NOMO-1 treated with DMSO at 0.1 percent for 48 hours (cell line): ENCODE measurements around the gene PIK3C3.
"Not testable (repeated sequence)": the region's sequence is repeated elsewhere in the genome, so short reads cannot be mapped to it uniquely, and the experiment has no call there.

ENCODE experiments used
- DNase-seq: peaks from one replicate; lab custom pipeline; 2025; ENCODE audit not compliant: unreplicated experiment; lab: John Stamatoyannopoulos, UW

PIK3C3 gene

DNA sequence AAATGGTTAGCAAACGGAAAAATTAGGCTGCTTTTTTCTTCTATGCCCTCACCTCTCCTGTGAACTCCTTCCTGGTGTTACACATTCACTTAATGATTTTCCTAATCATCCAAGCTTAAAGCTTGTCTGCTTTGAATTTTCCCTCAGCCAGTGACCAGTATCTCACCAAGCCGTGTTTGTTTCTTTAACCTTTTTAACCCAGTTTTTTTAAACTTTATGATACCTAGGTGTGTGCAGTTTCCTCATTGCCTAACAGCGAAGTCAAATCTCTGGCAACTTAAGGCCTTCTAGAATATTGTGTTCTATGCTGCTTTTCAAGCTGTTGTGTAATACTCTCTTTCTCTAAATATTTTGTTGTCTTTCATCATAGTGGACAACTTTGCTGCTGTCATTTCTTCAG is 113.0 kb downstream of the PIK3C3 start:
- no peak for DNase-seq

DNA sequence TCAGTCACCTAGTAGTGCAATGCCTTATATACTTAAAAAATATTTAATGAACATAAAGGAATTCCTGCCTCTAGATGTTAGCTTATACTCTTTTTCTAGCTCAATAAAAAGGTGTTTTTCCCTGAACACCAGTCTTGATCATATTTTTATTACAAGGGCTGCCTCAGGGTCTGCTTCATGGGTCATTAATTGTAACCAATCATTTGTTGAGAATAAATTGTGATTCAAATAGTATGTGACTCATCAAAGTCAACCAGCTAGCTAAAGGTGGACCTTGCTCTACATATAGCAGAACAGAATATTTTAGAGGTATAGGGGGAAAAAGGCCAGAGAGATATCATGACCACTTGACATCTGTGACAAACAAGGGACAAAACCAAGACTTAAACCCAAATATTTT is 114.0 kb downstream of the PIK3C3 start:
- no peak for DNase-seq

DNA sequence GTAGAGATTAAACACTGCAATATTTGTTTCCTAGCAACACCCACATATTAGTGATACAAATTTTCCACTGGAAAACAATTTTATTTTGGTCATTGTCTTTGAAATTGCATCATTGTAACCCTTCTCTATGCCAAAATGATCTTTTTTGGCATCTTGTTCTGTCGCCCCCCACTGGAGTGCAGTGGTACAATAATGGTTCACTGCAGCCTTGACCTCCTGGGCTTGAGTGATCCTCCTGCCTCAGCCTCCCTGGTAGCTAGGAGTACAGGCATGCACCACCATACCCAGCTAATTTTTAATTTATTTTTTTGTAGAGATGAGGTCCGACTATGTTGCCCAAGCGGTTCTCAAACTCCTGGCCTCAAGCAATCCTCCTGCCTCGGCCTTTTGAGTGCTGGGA is 117.4 kb downstream of the PIK3C3 start:
- DNase-seq, result no peak

DNA sequence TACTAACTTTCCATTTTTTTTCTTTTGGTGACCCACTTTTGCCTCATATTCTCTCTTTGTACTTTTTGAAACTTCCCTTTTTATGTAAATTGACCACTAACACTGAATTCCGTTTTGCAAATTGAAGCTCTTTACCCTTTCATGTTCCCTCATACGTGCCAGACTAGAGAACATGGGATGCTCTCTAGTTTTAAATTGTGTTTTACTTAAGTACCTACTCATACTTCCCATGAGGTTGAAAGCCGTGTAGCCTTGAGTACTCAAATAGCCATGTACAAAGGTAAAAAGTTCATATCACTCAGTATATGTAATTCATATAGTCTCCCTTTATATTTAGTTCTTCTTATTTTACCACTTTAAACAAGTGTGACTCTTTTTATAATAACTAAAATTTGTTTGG is 119.7 kb downstream of the PIK3C3 start:
- no peak for DNase-seq

DNA sequence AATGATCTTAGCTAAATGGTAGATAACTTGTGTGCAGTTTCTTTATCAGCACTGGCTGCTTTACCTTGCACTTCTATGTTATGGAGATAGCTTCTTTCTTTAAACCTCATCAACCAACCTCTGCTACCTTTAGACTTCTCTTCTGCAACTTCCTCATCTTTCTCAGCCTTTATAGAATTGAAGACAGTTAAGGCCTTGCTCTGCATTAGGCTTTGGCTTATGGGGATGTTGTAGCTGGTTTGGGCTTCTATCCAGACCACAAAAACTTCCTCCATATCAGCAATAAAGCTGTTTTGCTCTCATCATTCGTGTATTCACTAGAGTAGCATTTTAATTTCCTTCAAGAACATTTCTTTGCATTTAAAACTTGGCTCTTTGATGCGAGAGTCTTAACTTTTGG is 123.7 kb downstream of the PIK3C3 start:
- DNase-seq, result peak; percentile 26

DNA sequence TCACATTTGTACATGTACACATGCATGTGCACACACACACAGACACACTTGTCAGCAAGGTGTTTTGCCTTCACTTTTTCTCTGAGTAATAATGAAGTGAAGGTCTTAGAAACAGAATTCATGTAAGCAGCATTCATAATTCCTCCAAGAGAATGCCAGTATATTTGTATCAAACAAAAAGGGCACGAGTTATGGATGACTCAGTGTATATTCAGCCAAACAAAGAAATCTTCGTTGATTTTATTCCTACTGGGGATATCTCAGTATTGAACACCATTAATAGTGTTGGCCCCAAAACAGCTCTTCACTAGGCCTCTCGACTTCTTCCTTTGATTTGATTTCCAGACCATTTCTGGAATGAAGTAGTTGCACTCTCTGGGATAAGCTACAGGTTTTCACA is 125.3 kb downstream of the PIK3C3 start:
- no peak for DNase-seq

DNA sequence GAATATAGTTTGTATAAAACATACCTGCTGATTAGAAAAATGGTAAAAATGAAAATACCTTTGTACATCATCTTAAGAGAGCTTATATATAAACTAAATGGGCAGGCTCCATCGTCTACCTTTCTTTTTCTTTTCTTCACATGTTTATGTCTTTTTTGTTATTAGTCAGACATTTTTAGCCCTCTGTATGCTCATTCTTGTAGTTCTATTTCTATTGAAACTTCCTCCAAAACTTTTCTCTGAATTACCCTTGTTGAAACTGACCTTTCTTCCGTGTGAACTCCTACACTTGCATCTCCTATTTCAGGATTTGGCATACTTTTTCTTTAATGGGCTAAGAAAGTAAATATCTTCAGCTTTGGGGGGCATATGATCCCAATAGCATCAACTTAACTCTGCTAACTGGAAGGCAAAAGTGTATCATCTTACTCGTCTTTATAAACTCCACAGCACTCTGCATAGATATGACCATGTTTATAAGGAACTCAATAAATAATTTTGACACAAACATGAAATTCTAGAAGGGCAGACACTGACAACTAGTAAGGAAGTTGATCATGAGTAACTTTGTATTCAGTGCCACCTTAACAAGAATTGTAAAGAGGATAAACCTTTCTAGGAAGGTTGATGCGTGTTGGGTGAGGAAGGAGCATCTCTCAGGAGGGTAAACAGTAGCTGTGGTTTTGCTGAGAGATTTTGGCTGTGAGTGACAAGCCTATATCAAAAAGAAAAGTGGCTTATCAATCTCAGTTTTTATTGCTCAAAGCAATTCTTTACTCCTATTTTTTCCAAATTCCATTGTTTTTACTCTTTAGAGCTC is 127.6 kb downstream of the PIK3C3 start:
- no peak for DNase-seq

DNA sequence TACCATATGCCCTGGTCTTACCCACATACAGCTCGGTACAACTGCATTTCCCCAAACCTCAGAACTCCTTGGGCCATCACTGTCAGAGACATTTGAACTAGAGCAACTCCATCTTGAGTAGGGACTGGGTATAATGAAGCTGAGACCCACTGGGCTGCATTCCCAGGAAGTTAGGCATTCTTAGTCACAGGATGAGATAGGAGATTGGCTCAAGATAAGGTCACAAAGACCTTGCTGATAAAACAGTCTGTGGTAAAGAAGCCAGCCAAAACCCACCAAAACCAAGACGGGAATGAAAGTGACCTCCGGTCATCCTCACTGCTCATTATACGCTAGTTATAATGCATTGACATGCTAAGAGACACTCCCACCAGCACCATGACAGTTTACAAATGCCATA is 131.3 kb downstream of the PIK3C3 start:
- DNase-seq, result no peak

DNA sequence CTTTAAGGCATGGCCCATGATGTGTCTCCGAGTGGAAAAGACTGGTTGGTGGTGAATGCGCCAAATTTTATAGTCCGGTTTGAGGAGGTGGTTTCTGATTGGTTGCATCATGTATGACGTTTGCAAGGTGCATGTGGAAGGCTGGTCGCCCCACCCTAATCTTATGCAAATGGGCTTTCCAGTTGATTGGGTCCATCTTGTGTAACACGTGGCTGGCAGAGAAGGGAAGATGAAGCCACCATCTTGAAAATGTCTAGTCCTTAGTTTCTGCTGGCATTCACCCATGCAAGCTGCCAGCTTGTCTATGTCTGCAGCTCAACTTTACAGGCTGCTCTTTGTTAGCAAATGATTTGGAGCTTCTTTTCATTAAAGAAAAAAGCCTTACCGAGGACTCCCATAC is 132.2 kb downstream of the PIK3C3 start:
- DNase-seq, result no peak

DNA sequence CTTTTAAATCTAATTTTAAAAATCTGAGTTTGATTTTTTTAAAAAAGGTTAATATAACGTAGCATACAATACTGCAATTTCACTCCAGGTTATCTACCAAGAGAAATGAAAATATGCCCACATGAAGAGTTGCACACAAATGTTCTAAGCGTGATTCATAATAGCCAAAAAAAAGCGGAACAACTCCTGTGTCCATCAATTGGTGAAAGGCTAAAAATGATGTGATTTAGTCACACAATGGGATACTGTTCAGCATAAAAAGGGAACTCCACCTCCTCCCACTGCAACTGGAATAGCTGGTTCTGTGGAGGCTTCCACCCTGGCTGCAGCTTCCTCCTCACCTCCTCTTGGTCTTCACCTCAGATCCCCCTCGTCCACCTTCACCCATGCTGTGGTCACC is 132.8 kb downstream of the PIK3C3 start:
- DNase-seq, result peak; percentile 41

DNA sequence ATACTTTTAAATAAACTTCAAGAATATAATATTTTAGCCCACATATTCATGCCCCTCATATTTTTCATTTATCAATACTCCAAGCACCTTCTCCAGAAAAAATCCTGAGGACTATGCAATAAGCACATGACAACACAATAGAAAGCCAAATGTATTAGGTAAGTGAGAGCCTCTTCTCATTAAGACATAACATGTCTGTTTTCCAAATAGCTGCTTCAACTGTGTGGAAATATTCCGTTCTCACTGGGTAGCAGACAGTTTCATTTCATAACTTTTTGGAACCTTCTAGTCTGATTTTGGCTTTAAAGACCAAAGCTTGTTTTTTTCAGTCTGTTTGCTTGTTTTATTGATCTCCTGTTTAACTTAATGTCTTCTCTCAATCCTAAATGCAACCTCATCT is 137.8 kb downstream of the PIK3C3 start:
- DNase-seq, result no peak

DNA sequence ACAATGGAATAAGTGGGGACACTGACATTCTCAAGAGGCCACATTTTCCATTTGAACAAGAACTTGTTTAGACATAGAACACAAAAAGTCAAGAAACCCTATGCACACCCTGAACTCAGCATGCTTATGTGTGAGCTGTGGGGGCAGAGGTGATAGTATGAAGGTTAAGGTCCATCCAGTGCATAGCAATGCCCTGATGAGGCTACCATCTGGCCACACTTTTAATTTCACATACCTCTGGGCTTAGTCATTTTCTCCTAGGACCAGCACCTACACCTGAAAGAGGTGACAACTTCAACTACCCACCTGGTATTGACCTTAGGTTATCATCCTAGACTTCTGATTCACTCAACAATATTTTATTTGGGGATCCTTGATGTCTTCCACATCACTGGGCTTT is 139.8 kb downstream of the PIK3C3 start:
- DNase-seq, result no peak

DNA sequence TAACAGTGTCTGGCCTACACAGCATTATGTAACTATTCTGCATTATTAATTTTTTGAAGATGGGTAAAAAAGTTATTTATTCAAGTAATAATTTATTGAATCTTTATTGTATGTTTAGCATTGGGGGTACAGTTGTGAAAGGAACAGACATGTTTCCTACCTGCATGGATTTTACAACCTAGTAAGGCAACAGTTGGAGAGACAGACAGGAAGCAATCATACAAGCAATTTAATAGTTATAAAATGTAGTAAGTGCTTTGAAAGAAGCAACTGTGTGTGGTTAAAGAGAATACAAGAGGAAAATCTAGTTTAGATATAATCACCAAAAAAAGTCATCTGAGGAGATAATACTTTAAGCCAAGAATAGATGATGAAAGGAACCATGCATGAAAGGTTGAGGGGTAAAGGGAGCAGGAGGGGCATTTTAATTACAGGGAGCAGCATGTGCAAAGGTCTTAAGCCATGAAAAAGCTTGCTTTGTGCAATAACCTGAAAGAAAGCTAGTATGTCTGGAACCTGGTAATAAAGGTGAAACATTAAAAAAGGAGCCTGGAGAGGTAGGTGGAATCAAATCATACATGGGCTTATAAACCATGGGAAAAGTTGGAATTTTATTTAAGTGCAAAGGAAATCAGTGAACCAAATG is 140.8 kb downstream of the PIK3C3 start:
- DNase-seq, result no peak

DNA sequence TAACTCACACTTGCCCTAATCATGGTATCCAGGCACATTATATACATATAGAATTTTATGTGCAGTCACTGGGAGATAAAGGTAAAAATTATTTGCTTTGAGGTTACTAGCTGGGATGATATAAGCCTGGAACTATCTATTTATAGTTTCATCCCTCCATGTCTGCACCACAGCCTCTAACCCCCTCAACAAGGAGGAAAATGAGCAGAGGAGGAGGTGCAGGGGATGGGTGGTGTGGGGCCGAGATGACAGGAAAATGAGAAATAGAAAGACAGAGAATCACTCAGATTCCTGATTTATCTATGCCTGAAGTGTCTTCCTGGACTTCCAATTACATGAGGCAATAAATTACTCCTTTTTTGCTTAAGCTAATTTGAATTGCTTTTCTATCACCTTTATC is 145.2 kb downstream of the PIK3C3 start:
- no peak for DNase-seq

DNA sequence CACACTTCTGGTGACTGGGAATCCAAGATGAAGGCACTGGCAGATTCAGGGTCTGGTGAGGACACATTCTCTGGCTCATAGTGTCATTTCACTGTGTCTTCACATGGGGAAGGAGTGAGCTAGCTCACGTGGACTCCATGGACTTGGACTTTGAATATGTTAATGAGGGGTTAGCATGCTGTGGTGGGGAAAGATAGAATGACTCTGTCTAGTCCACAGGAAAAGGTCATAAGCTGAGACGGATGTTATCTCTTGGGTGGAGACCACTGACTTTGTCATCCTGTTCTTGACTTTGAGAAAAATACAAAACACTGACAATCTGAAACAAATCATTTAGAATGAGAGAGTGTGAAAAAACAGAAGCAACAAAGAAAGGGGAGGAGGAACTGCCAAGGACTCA is 145.9 kb downstream of the PIK3C3 start:
- no peak for DNase-seq

DNA sequence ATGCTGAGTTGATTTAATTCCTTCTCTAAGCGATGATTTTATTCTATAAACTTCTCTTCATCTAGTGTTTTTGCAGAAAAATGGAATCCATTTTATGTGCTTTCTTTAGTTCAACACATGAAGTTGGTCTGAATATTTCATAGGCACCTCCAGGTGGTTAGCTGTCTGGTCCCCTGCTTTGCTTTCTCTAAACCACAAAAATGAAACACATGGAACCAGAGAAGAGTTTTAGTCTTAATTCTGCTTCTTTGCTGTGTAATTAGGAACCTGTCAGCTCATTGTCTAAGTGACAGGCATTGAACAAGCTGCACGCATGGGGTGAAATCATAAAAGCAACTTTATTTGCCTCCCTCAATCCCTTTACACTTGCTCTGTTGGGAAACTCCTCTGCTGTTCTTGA is 150.4 kb downstream of the PIK3C3 start:
- no peak for DNase-seq

DNA sequence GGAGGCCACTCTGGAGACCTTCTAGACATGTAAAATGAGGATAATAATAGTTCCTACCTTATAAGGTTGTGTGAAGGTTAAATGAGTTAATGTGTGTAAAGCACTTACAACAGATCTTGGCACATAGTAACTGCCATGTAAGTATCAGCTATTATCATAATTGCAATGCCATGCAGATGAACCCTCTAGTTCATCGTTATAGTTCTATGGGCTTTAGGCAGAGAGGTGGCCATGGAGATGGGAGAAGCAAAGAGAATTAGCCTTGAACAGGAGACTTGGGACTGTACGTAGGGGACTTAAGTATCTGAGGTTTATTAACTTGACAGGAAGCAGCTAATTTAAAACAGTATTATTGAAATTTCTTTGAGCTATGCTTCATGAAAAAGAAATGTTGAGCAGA is 151.8 kb downstream of the PIK3C3 start:
- DNase-seq, result peak; percentile 26

DNA sequence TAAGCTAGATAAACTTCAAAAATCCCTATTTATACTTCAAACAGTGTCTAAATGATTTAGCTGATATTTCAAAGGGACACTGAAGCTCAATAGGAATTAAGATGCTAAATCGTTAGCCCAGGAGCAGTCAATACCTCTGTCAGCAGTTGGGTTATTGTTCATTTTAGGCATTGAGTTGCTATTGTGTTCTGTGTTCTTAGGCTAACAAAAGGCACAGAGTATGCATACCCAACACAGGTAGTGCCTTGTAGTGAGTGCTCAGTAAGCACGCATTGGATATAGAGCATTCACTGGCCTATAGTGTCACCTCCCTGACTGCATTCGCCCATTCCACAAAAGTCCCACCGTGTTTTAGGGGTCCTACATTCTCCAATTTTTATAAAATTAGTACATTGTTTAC is 152.3 kb downstream of the PIK3C3 start:
- no peak for DNase-seq

DNA sequence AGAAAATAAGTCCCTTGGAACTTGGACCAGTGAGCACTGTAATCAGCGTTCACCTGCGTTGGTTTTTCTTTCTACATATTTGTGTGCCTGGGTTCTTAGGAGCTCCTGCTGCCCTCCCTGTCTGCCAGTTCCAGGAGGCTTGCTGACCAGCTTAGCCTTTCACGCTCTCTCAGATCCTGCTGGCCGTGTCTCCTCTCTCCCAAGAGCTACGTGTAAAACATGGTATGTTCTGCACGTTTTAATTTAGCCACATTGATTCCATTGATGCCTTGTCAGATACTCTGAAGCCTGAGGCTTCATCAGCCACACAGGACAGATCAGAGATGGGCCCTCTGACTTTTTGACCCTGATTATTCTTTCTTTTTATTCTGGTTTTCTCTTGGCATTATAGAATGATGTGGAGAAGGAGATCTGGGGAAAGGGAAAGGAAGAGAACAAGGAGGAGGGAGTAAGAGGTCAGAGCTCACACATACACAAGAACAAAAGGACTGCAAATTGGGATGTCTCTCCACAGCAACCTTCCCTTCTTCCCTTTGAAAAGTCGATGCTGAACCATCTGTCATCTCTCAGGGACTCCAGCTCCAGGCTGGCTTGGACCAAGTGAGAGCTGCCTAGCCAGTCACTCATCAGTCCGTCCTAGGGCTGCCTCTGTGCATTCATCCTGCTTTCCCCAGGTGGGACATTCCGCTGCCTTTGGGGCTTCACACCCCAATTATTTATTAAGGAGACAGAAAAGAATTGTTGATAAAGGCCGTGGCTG is 152.8 kb downstream of the PIK3C3 start:
- no peak for DNase-seq

DNA sequence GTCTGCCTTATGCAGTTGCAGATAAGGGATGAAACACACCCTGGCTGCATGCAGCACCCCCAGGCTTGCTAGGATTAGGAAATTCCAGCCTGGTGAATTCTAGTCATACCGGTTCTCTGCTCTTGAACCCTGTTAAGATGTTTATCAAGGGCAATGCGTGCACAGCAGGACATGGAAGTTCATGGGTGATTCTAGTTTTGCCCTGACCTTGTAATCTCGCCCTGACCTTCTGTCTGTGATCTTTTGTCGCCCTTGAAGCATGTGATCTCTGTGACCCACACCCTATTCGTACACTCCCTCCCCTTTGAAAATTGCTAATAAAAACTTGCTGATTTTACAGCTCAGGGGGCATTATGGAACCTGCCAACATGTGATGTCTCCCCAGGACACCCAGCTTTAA is 157.1 kb downstream of the PIK3C3 start:
- DNase-seq, result not testable (repeated sequence)

DNA sequence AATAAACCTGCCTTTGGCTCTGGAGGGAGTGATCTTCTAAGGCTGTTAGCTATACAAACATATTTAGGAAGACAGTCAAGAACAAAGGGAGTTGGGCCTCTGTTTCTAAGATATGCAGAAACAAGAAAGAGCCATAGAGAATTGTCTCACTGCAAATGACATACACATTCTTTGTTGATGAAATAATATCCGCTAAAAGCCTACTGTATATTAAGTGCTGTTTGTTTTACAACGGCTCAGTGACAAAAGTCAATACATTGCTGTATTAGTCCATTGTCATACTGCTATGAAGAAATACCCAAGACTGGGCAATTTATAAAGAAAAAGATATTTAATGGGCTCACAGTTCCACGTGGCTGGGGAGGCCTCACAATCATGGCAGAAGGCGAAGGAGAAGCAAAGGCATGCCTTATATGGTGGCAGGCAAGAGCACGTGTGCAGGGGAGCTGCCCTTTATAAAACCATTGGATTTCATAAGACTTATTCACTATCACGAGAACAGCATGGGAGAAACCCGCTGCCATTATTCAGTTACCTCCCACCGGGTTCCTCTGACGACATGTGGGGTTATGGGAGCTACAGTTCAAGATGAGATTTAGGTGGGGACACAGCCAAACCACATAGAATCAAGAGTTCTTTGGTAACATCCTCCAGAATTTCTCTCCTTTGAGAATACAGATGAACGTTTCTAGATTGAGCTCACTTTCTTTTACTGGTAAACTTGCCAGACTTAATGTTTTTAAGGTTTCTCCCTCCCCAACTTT is 157.8 kb downstream of the PIK3C3 start:
- peak; percentile 12 for DNase-seq
